SK-MEL-5 (cell line): ENCODE measurements around the gene SHOC1. TPM values are rescaled to one million over a fixed set of nuclear protein-coding genes. Genes with fewer than 3 reads are reported as not detected.

Experiments
- DNase-seq: peaks from one replicate; pipeline ENCODE4 v3.0.0-alpha.2; 2016; ENCODE audit warnings: low read depth, low spot score
- in situ Hi-C: cut with HindIII; loops from 2 replicates; pipeline ENCODE4 v1.10.0; 2016; ENCODE audit warnings: low sequenced_read_pairs, high pct_unique_total_duplicates, low pct_unique_long_range_greater_than_20kb
- small RNA-seq, 2 experiments: library from RNA; depleted of rRNA; stranded (forward); fragments of <200 nt; gene quantifications; one replicate each; pipeline ENCODE3, GENCODE V24; 2014
- total RNA-seq: library from RNA; depleted of rRNA; stranded (reverse); fragments of >200 nt; shearing (Covaris generic); gene quantifications from 2 replicates; pipeline ENCODE4 v1.2.3, GENCODE V29; 2014; rRNA removed

Gene SHOC1
- total RNA-seq, 1 experiment from 2014 or later = 0.37 TPM

- DNase-seq = no peak
- in situ Hi-C loops = loop anchor here (25.0 kb wide), 1 partner anchor 308 kb away; no protein-coding TSS in a partner anchor
Measured at GRCh38 chr9:111754800-111755199, 39.9 kb downstream of the SHOC1 start.

- in situ Hi-C loops = loop anchor here (25.0 kb wide), 1 partner anchor 310 kb away; no protein-coding TSS in a partner anchor
Measured at GRCh38 chr9:111752455-111752854, 42.3 kb downstream of the SHOC1 start.

More at GRCh38 chr9:111752455-111752854, 42.3 kb downstream of the SHOC1 start:
- DNase-seq = no peak

Small RNAs within 50 kb of the gene (small RNA-seq; reads per million reads assigned to genes)
- 0 reads per million in 2 experiments for gene RNU6-1013P

Other genes starting within 250 kb of the SHOC1 start
- gene PTGR1, start 195.3 kb downstream of the SHOC1 start, total RNA-seq = 28.8 and 29.2 TPM in 2 replicates
- gene DNAJC25, start 163.6 kb downstream of the SHOC1 start, total RNA-seq = 13.1 and 16.3 TPM in 2 replicates
- 96.2 and 107 TPM in 2 replicates for gene GNG10, start 133.3 kb downstream of the SHOC1 start, total RNA-seq
- 288 and 329 TPM in 2 replicates for gene UGCG, start 101.9 kb upstream of the SHOC1 start, total RNA-seq